Measurements from ENCODE around the gene FAM162A.
"Not testable (repeated sequence)": the region's sequence is repeated elsewhere in the genome, so short reads cannot be mapped to it uniquely, and the experiment has no call there.

Gene FAM162A

DNA sequence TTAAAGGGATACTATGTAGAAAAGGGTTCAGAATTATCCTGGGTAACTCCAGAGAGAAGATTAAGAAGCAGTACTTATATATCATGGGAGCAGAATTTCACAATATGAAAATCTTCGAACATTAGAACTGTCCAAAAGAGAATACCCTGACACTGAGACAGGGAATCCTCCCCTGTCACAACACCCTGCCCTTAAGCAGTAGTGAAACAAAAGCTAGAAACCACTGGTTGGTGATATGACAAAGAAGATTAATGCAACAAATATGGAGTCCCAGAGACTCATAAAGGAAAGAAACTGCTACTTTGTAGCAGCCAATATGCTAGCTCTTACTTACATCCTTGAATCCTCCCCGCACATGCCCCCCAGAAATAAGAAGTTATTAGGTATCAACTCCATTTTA lies 19.5 kb upstream of the FAM162A start:
- no peak overlapping the region for H3K4me3 ChIP-seq (replicated peaks; ENCODE audit: low read depth, low read length)
- no peak for DNase-seq (ENCODE audit: low read depth)
- TF ChIP-seq, protein P1, sequence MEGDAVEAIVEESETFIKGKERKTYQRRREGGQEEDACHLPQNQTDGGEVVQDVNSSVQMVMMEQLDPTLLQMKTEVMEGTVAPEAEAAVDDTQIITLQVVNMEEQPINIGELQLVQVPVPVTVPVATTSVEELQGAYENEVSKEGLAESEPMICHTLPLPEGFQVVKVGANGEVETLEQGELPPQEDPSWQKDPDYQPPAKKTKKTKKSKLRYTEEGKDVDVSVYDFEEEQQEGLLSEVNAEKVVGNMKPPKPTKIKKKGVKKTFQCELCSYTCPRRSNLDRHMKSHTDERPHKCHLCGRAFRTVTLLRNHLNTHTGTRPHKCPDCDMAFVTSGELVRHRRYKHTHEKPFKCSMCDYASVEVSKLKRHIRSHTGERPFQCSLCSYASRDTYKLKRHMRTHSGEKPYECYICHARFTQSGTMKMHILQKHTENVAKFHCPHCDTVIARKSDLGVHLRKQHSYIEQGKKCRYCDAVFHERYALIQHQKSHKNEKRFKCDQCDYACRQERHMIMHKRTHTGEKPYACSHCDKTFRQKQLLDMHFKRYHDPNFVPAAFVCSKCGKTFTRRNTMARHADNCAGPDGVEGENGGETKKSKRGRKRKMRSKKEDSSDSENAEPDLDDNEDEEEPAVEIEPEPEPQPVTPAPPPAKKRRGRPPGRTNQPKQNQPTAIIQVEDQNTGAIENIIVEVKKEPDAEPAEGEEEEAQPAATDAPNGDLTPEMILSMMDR (IDR thresholded peaks at IDR 0.05; ENCODE audit: low read length, missing control alignments) = no peak

DNA sequence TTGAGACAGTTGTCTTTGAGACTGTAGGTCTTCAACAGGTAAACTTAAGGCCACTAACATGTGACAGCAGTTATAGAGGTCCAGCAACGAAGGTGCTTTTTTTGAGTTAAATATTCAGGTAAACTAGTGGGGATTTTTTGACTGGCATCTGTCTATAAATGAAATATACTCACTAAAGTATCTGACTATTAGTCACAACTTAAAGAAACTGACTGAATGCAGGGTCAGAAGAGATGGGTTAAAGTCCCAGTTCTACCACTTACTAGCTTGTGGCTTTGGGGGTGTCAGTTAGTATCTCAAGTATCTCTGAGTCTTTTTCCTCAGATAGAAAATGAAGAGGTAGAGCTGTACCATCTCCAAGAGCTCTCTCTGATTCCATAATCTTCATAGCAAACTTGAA lies 18.9 kb upstream of the FAM162A start:
- TF ChIP-seq, protein P1 (IDR thresholded peaks at IDR 0.05; ENCODE audit: low read length, missing control alignments) = no peak

DNA sequence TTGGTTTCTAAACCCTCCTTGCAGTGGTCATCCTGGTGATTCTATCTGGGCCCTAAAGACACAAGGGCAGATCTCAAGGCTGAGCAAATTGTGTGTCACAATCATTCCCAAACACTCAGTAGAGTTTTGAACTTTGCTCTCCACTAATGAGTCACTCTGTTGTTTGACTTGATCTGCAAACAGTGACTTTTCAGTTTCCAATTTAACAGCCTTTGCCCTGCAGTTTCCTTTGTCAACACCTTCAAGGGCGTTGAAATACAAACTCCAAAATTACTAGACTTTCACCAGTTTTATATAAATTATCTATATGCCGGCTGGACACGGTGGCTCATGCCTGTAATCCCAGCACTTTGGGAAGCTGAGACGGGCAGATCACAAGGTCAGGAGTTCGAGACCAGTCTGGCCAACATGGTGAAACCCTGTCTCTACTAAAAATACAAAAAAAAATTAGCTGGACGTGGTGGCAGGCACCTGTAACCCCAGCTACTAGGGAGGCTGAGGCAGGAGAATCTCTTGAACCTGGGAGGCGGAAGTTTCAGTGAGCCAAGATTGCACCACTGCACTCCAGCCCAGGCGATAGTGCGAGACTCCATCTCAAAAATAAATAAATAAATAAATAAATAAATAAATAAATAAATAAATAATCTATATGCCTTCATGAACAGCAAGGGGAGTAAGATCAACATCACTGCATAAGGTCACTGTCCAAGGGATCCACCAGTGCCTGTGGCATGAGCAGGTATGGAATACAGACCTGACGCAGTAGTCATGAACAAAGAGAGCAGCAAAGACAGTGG lies 18.2 kb upstream of the FAM162A start:
- not testable (repeated sequence) for H3K4me3 ChIP-seq (replicated peaks; ENCODE audit: low read depth, low read length)
- DNase-seq (ENCODE audit: low read depth) = peak; percentile 47

More for the DNA sequence above, 18.9 kb upstream of the FAM162A start:
- H3K4me3 ChIP-seq (replicated peaks; ENCODE audit: low read depth, low read length) = no peak overlapping the region
- no peak for DNase-seq (ENCODE audit: low read depth)

DNA sequence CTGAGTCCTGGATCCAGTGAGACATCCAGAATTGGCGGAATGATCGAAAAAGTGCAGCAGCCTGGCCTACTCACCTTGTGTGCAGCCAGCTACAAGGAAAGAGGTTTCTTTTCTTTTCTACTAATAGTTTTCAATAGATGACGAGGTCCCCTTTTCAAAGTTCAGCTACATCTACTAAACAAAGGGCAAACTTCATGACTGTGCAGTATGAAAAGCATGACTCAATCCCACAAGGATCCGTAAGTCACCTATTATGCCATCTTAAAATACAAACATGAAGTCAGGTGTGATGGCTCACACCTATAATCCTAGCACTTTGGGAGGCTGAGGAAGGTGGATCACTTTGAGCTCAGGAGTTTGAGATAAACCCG lies 17.6 kb upstream of the FAM162A start:
- TF ChIP-seq, protein P1 (IDR thresholded peaks at IDR 0.05; ENCODE audit: low read length, missing control alignments) = no peak
- DNase-seq (ENCODE audit: low read depth) = no peak
- H3K4me3 ChIP-seq (replicated peaks; ENCODE audit: low read depth, low read length) = no peak overlapping the region

DNA sequence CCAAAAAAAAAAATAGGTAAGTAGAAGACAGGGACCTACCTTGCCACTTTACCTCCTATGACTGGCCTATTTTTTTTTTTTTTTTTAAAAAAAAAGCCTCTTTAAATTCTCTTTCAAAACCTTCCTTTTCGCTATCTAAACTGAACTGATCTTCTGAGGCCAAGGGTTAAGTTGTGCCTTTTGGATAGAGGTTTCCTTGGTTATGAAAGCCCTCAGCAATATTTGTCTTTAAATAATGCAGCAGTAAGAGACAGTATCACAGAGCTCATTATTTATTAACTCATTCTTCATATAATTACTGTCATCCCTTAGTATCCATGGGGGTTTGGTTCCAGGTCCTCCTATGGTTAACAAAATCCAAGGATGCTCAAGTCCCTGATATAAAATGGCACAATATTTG lies 9.9 kb upstream of the FAM162A start:
- TF ChIP-seq, protein P1 (IDR thresholded peaks at IDR 0.05; ENCODE audit: low read length, missing control alignments) = no peak
- DNase-seq (ENCODE audit: low read depth) = no peak
- H3K4me3 ChIP-seq (replicated peaks; ENCODE audit: low read depth, low read length) = no peak overlapping the region

DNA sequence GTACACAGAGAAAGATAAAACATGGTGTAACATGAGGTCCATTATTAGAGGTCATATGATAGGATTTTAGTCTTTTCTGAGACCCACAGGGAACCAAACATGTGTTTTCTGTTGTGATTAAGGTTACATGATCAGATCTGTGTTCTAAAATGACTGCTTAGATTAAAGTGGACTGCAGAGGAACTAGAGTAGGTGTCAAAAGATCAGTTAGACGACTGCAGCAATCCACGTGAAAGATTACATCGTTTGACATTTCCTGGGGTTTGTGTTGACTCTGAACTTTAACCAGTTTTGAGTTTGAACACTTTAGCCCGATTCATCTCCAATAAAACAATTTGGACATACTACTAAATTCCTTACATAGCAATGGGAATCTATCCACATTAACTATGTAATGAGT lies 6.0 kb upstream of the FAM162A start:
- DNase-seq (ENCODE audit: low read depth) = no peak
- H3K4me3 ChIP-seq (replicated peaks; ENCODE audit: low read depth, low read length) = no peak overlapping the region
- TF ChIP-seq, protein P1 (IDR thresholded peaks at IDR 0.05; ENCODE audit: low read length, missing control alignments) = no peak

DNA sequence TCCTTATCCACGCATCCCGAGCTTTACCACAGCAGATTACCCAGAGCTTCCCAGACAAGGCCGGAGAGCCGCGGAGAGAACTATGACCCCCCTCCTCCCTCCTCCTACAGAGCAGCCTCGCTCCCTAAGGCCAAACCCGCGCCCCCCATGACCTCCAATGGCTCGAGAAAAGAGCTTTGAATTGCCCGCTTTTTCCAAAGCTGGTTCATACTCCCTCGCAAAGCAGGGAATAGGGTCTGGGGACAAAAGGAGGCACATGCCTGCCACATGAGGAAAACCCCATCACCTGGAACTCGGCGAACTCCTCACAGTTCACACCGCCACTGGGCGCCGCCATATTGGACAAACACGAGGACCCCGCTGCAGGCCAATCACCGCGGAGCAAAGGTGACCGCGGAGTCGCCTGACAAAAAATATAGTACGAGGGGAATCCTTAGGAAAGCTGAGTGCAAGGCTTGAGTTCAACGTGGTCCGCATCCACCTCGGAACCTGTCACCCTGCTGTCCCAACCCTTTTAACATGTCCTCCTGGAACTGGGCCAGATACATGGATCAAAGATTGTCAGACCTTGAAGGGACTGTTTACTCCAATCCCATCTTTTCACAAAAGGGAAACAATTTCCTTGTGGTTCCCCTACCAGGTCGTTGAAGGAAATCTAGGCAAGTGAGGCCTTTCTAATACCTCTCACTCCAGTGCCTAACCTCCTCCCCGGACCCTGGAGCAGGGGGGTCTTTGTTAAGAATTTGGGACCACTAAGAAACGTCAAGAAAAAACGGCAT lies 905 bp upstream of the FAM162A start, which contains the start of gene MIX23:
TSS of gene MIX23 (minus strand) at position 344 of the 779 bp plus-strand sequence. CDS start at position 337, 7 bp downstream.
- TF ChIP-seq, protein P1 (IDR thresholded peaks at IDR 0.05; ENCODE audit: low read length, missing control alignments) = no peak
- peak within 1 kb of the TSS; percentile 99 for H3K4me3 ChIP-seq (replicated peaks; ENCODE audit: low read depth, low read length)
- peak; percentile 80 for DNase-seq (ENCODE audit: low read depth)
